H7 (cell line): ENCODE measurements around the gene ANKRD49. TPM values are rescaled to one million over a fixed set of nuclear protein-coding genes. Genes with fewer than 3 reads are reported as not detected.
"Not testable (repeated sequence)": the region's sequence is repeated elsewhere in the genome, so short reads cannot be mapped to it uniquely, and the experiment has no call there.

Source experiments
- DNase-seq: peaks from one replicate; pipeline ENCODE4 v3.0.0; 2012
- H3K27me3 ChIP-seq: 2 replicates; pipeline ENCODE4 v1.6.0; 2011; ENCODE audit warnings: mild to moderate bottlenecking, low read length; ENCODE audit not compliant: control insufficient read depth, insufficient read depth
- H3K36me3 ChIP-seq: replicated peaks from 2 replicates; pipeline ENCODE4 v1.5.1; 2011; ENCODE audit warnings: low read length; ENCODE audit not compliant: control insufficient read depth, insufficient read depth
- H3K4me3 ChIP-seq: 2 replicates; pipeline ENCODE4 v1.5.1; 2011; ENCODE audit warnings: low read depth, mild to moderate bottlenecking, control low read depth, low read length, moderate library complexity; ENCODE audit not compliant: insufficient read depth
- total RNA-seq: library from RNA; depleted of rRNA; stranded (reverse); fragments of >200 nt; shearing (Covaris generic); gene quantifications from 2 replicates; pipeline ENCODE4 v1.2.3, GENCODE V29; 2014

Gene ANKRD49
- total RNA-seq, 1 experiment from 2014 or later = 10.0 TPM

GRCh38 chr11:94477624-94478023 is 16.2 kb upstream of the ANKRD49 start:
- no peaks in the 10 kb centered on the region; the same call in 1 of the 2 replicates for H3K36me3 ChIP-seq
- no peak overlapping the region for H3K4me3 ChIP-seq
- no peaks in the 10 kb centered on the region for H3K27me3 ChIP-seq
- no peak for DNase-seq

GRCh38 chr11:94481342-94481741 is 12.4 kb upstream of the ANKRD49 start:
- H3K36me3 ChIP-seq = peaks cover 2% of the 10 kb centered on the region

GRCh38 chr11:94486068-94486467 is 7.7 kb upstream of the ANKRD49 start:
- no peak for DNase-seq
- no peak overlapping the region for H3K4me3 ChIP-seq
- H3K36me3 ChIP-seq = peaks cover 7% of the 10 kb centered on the region
- no peaks in the 10 kb centered on the region for H3K27me3 ChIP-seq

More at GRCh38 chr11:94481342-94481741, 12.4 kb upstream of the ANKRD49 start:
- Histone ChIP-seq H3K4me3 (no peak overlapping the region), H3K27me3 (no peaks in the 10 kb centered on the region)
- no peak for DNase-seq

GRCh38 chr11:94494126-94494680 is 419 bp downstream of the ANKRD49 start:
- Histone ChIP-seq H3K4me3 (peak overlapping the region; percentile 74), H3K27me3 (no peaks in the 10 kb centered on the region), H3K36me3 (peaks cover 6% of the 10 kb centered on the region)
- no peak for DNase-seq

- Histone ChIP-seq H3K36me3 (peaks cover 2% of the 10 kb centered on the region; the same call in 1 of the 2 replicates), H3K4me3 (no peak overlapping the region), H3K27me3 (no peaks in the 10 kb centered on the region)
- no peak for DNase-seq
These were observed 6.4 kb downstream of the ANKRD49 start for GRCh38 chr11:94500181-94500580.

GRCh38 chr11:94501522-94501921 is 7.7 kb downstream of the ANKRD49 start:
- DNase-seq = no peak
- no peaks in the 10 kb centered on the region for H3K27me3 ChIP-seq
- no peak overlapping the region for H3K4me3 ChIP-seq
- H3K36me3 ChIP-seq = peaks cover 2% of the 10 kb centered on the region; the same call in 1 of the 2 replicates

GRCh38 chr11:94504689-94505293 is 11.0 kb downstream of the ANKRD49 start:
- DNase-seq = peak; percentile 27
- Histone ChIP-seq H3K36me3 (no peaks in the 10 kb centered on the region), H3K27me3 (no peaks in the 10 kb centered on the region), H3K4me3 (no peak overlapping the region)

GRCh38 chr11:94506513-94506912 is 12.7 kb downstream of the ANKRD49 start:
- DNase-seq, H3K36me3 ChIP-seq, H3K4me3 ChIP-seq, H3K27me3 ChIP-seq: not testable (repeated sequence)

- H3K4me3 ChIP-seq = no peak overlapping the region
- no peaks in the 10 kb centered on the region for H3K36me3 ChIP-seq
- DNase-seq = no peak
- peaks cover 1% of the 10 kb centered on the region for H3K27me3 ChIP-seq
These were observed 13.7 kb downstream of the ANKRD49 start for GRCh38 chr11:94507485-94507884.

- Histone ChIP-seq H3K27me3 (peaks cover 11% of the 10 kb centered on the region), H3K36me3 (no peaks in the 10 kb centered on the region), H3K4me3 (peak within 1 kb of the TSS; percentile 42)
- peak; percentile 86 for DNase-seq
These were observed 18.4 kb downstream of the ANKRD49 start, which contains the start of gene C11orf97 for GRCh38 chr11:94511932-94512781. TSS of gene C11orf97 (plus strand) at chr11:94512461. CDS start at chr11:94512529, 68 bp downstream.

- DNase-seq = no peak
- Histone ChIP-seq H3K27me3 (peaks cover 11% of the 10 kb centered on the region), H3K4me3 (no peak overlapping the region)
These were observed 19.3 kb downstream of the ANKRD49 start for GRCh38 chr11:94513091-94513490.

GRCh38 chr11:94515398-94515797 is 21.6 kb downstream of the ANKRD49 start:
- DNase-seq = no peak
- peaks cover 11% of the 10 kb centered on the region for H3K27me3 ChIP-seq
- no peak overlapping the region for H3K4me3 ChIP-seq
- H3K36me3 ChIP-seq = no peaks in the 10 kb centered on the region

More at GRCh38 chr11:94513091-94513490, 19.3 kb downstream of the ANKRD49 start:
- no peaks in the 10 kb centered on the region for H3K36me3 ChIP-seq

GRCh38 chr11:94516725-94517124 is 22.9 kb downstream of the ANKRD49 start:
- Histone ChIP-seq H3K4me3 (no peak overlapping the region), H3K36me3 (no peaks in the 10 kb centered on the region), H3K27me3 (peaks cover 11% of the 10 kb centered on the region)
- no peak for DNase-seq

- no peak for DNase-seq
- H3K36me3 ChIP-seq = no peaks in the 10 kb centered on the region
- peaks cover 2% of the 10 kb centered on the region for H3K27me3 ChIP-seq
- H3K4me3 ChIP-seq = no peak overlapping the region
These were observed 24.5 kb downstream of the ANKRD49 start for GRCh38 chr11:94518300-94518699.
